Measurements from ENCODE around the gene WDR91.

- TF ChIP-seq POLR2A (IDR thresholded peaks at IDR 0.05) = no peak
- no peak for TF ChIP-seq CTCF (IDR thresholded peaks at IDR 0.05)
These were observed 43.3 kb downstream of the WDR91 start for GRCh38 chr7:135168001-135168400.
